A549 (cell line): ENCODE results near the gene NTRK2. TPM values are rescaled to one million over a fixed set of nuclear protein-coding genes. Genes with fewer than 3 reads are reported as not detected.
A peak's percentile ranks its signal among the peaks of the same experiment; 100 is the strongest.

Experiments
- ATAC-seq, 2 experiments: fragments of 200-7000 bp in 1 of 2; fragments of >200 bp in 1 of 2; cut with Nextera tagmentation in 1 of 2; cut with Tn5 transposase in 1 of 2; 3 replicates each; pipeline versions ENCODE4 v1.8.0 to v1.9.1; 2018 to 2020; ENCODE audit warnings: mild to moderate bottlenecking in 1 of 2, moderate library complexity in 1 of 2
- CTCF ChIA-PET: fragments of 300-600 bp; sonication (Branson Sonifier 250); formaldehyde crosslinking; extraction: SDS; loops from one replicate; lab custom pipeline; 2021; ENCODE audit warnings: antibody characterized with exemption, inconsistent platforms; lab: Yijun Ruan, JAX
- POLR2A ChIA-PET: fragments of 350-600 bp; formaldehyde crosslinking; extraction: SDS; loops from one replicate; lab custom pipeline; 2021; ENCODE audit warnings: antibody characterized with exemption, inconsistent platforms; lab: Yijun Ruan, JAX
- DNase-seq, 2 experiments: peaks; one replicate each; pipeline versions ENCODE4 v3.0.0 to v3.0.0-alpha.2; 2011 to 2016; ENCODE audit warnings: low read depth in 1 of 2, low spot score in 1 of 2
- FAIRE-seq: peaks from 2 replicates; lab custom pipeline; 2011; peaks lifted over from hg19 to GRCh38; lab: Jason Lieb, UNC
- H3K27ac ChIP-seq, 2 experiments: fragments of >200 bp; sonication (Bioruptor Twin); formaldehyde crosslinking; 3 replicates each; pipeline ENCODE4 v1.5.1; 2016 to 2017
- H3K4me1 ChIP-seq: fragments of >200 bp; sonication (Bioruptor Twin); formaldehyde crosslinking; 3 replicates; pipeline ENCODE4 v1.6.1; 2016
- H3K4me2 ChIP-seq: fragments of >200 bp; sonication (Bioruptor Twin); formaldehyde crosslinking; 3 replicates; pipeline ENCODE4 v1.6.1; 2016
- H3K4me3 ChIP-seq: fragments of >200 bp; sonication (Bioruptor Twin); formaldehyde crosslinking; 3 replicates; pipeline ENCODE4 v1.5.1; 2016
- H3K9me3 ChIP-seq: fragments of >200 bp; sonication (Bioruptor Twin); formaldehyde crosslinking; 3 replicates; pipeline ENCODE4 v1.6.1; 2016
- BCL3 ChIP-seq: fragments of >200 bp; sonication (Bioruptor Twin); formaldehyde crosslinking; IDR thresholded peaks from 3 replicates; pipeline ENCODE4 v1.6.1; 2016
- CBX2 ChIP-seq: fragments of 200-600 bp; sonication (generic); IDR thresholded peaks from 2 replicates; pipeline ENCODE4 v1.6.1; 2016; ENCODE audit warnings: low read depth, mild to moderate bottlenecking, borderline replicate concordance
- CEBPB ChIP-seq, 2 experiments: fragments of >200 bp in 1 of 2; sonication (Bioruptor Twin) in 1 of 2; formaldehyde crosslinking in 1 of 2; IDR thresholded peaks; 2 replicates each; pipeline ENCODE4 v1.6.1; 2012 to 2016
- CHD4 ChIP-seq: fragments of 200-600 bp; sonication (generic); IDR thresholded peaks from 2 replicates; pipeline ENCODE4 v1.6.1; 2016; ENCODE audit warnings: antibody characterized with exemption, mild to moderate bottlenecking, borderline replicate concordance
- CTCF ChIP-seq: fragments of >200 bp; sonication (Bioruptor Twin); formaldehyde crosslinking; IDR thresholded peaks from 3 replicates; pipeline ENCODE4 v1.5.1; 2016
- ESRRA ChIP-seq: fragments of 150-350 bp; IDR thresholded peaks from 2 replicates; pipeline ENCODE4 v1.6.1; 2014; ENCODE audit warnings: mild to moderate bottlenecking, low read length, borderline replicate concordance
- GATA3 ChIP-seq: IDR thresholded peaks from 2 replicates; pipeline ENCODE4 v1.6.1; 2012; ENCODE audit warnings: borderline replicate concordance
- HES2 ChIP-seq: fragments of >200 bp; sonication (Bioruptor Twin); formaldehyde crosslinking; IDR thresholded peaks from 2 replicates; pipeline ENCODE4 v1.6.1; 2016
- HEYL ChIP-seq: fragments of 250-450 bp; sonication (Bioruptor Pico); IDR thresholded peaks from 2 replicates; pipeline ENCODE4 v1.8.0; 2021; ENCODE audit warnings: mild to moderate bottlenecking, moderate library complexity
- HMGXB4 ChIP-seq: fragments of 250-450 bp; sonication (Bioruptor Pico); IDR thresholded peaks from 2 replicates; pipeline ENCODE4 v1.5.0; 2021; ENCODE audit warnings: mild to moderate bottlenecking, moderate library complexity, borderline replicate concordance
- HOXB13 ChIP-seq: fragments of 250-450 bp; sonication (Bioruptor Pico); IDR thresholded peaks from 2 replicates; pipeline ENCODE4 v1.5.0; 2020; ENCODE audit warnings: low read depth, mild to moderate bottlenecking, moderate library complexity
- HOXB5 ChIP-seq: fragments of 250-450 bp; sonication (Bioruptor Pico); IDR thresholded peaks from 2 replicates; pipeline ENCODE4 v1.5.0; 2020; ENCODE audit warnings: mild to moderate bottlenecking, moderate library complexity
- JUN ChIP-seq, 2 experiments: fragments of >200 bp; sonication (Bioruptor Twin); formaldehyde crosslinking; IDR thresholded peaks; 2 replicates in 1 of 2; 3 replicates in 1 of 2; pipeline ENCODE4 v1.6.1; 2016 to 2017
- JUNB ChIP-seq: fragments of >200 bp; sonication (Bioruptor Twin); formaldehyde crosslinking; IDR thresholded peaks from 2 replicates; pipeline ENCODE4 v1.6.1; 2016
- NPAS2 ChIP-seq: fragments of 250-450 bp; sonication (Bioruptor Pico); IDR thresholded peaks from 2 replicates; pipeline ENCODE4 v1.8.0; 2022; ENCODE audit warnings: mild to moderate bottlenecking, moderate library complexity, borderline replicate concordance
- PHF8 ChIP-seq: fragments of 200-600 bp; sonication (generic); IDR thresholded peaks from 2 replicates; pipeline ENCODE4 v1.6.1; 2016; ENCODE audit warnings: low read depth, mild to moderate bottlenecking, antibody characterized with exemption, moderate library complexity, borderline replicate concordance
- RCOR1 ChIP-seq: fragments of 150-350 bp; IDR thresholded peaks from 2 replicates; pipeline ENCODE4 v1.6.1; 2014; ENCODE audit warnings: antibody characterized with exemption, low read length, low read depth
- ZC3H11A ChIP-seq: fragments of 450-650 bp; IDR thresholded peaks from 2 replicates; pipeline ENCODE4 v1.6.1; 2014; ENCODE audit warnings: antibody characterized with exemption, mild to moderate bottlenecking
- ZFP36 ChIP-seq: fragments of 450-650 bp; IDR thresholded peaks from 2 replicates; pipeline ENCODE4 v1.6.1; 2014; ENCODE audit warnings: borderline replicate concordance; ENCODE audit not compliant: partially characterized antibody
- WGBS: methylation state at CpG from one replicate; pipeline ENCODE4 v1.1.6; 2017; ENCODE audit errors: missing lambda C conversion rate; 5-methylcytosine and 5-hydroxymethylcytosine counted together
- polyA plus RNA-seq, 4 experiments: library from polyadenylated mRNA; depleted of rRNA in 3 of 4; stranded (reverse); fragments of >200 nt; fragmentation: RNase III in 1 of 4; extraction: RNeasy Plus Mini Kit Qiagen cat#74134 plus additional on column Dnase treatment in 1 of 4; gene quantifications; 2 replicates in 3 of 4; 3 replicates in 1 of 4; pipeline ENCODE4 v1.2.3, GENCODE V29; 2011 to 2017

The NTRK2 gene
- polyA plus RNA-seq, 2 of the 4 experiments (the other 2 are of a cell fraction): 0.03 TPM

- H3K4me2 ChIP-seq: no peak overlapping the region
- CTCF ChIA-PET: interaction anchor here (0.7 kb wide), 1 partner anchor 472 kb away, joined by 3 read pairs; no protein-coding TSS in a partner anchor
- no peaks in the 10 kb centered on the region for H3K4me1 ChIP-seq
- no peak overlapping the region for H3K27ac ChIP-seq
- no peak overlapping the region for H3K4me3 ChIP-seq
- DNase-seq (no peak), FAIRE-seq (no peak), ATAC-seq (no peak)
- WGBS: 65% methylated on average over 6 of the region's 6 CpGs
- POLR2A ChIA-PET: no interaction called here
- no peaks in the 10 kb centered on the region for H3K9me3 ChIP-seq
- TF ChIP-seq HOXB13 (CRISPR knock-in tag): no peak
Measured at GRCh38 chr9:84858364-84858763, 188.8 kb downstream of the NTRK2 start.

- Histone ChIP-seq H3K4me2 (no peak overlapping the region), H3K4me3 (no peak overlapping the region), H3K4me1 (no peaks in the 10 kb centered on the region), H3K27ac (no peak overlapping the region), H3K9me3 (no peaks in the 10 kb centered on the region)
- ATAC-seq: no peak
- POLR2A ChIA-PET: no interaction called here
- DNase-seq: no peak
- TF ChIP-seq ZC3H11A (peak; percentile 83), HES2 (no peak)
- no peak for FAIRE-seq
- 61% methylated on average over 12 of the region's 12 CpGs for WGBS
- CTCF ChIA-PET: no interaction called here
Measured at GRCh38 chr9:84860249-84861115, 191.0 kb downstream of the NTRK2 start.

GRCh38 chr9:84861455-84861854 is 191.9 kb downstream of the NTRK2 start:
- DNase-seq (no peak), ATAC-seq (no peak), FAIRE-seq (peak; percentile 54)
- WGBS: 75% methylated on average over 4 of the region's 4 CpGs
- ChIA-PET CTCF (no interaction called here), POLR2A (interaction anchor here (0.7 kb wide), 1 partner anchor 10 kb away, joined by 3 read pairs; no protein-coding TSS in a partner anchor)
- TF ChIP-seq RCOR1: no peak
- no peak for TF ChIP-seq CBX2
- no peak for TF ChIP-seq CEBPB (IDR thresholded peaks at IDR 0.05)
- no peak for TF ChIP-seq HMGXB4 (CRISPR knock-in tag)
- TF ChIP-seq JUNB: no peak
- no peak for TF ChIP-seq HES2
- Histone ChIP-seq H3K4me1 (no peaks in the 10 kb centered on the region), H3K9me3 (no peaks in the 10 kb centered on the region), H3K4me2 (no peak overlapping the region), H3K4me3 (no peak overlapping the region), H3K27ac (no peak overlapping the region)

GRCh38 chr9:84862308-84862707 is 192.8 kb downstream of the NTRK2 start:
- ATAC-seq (no peak), FAIRE-seq (no peak), DNase-seq (no peak)
- no peak overlapping the region for H3K4me3 ChIP-seq
- no peak overlapping the region for H3K27ac ChIP-seq
- ChIA-PET POLR2A (no interaction called here), CTCF (no interaction called here)
- no peaks in the 10 kb centered on the region for H3K9me3 ChIP-seq
- H3K4me2 ChIP-seq: no peak overlapping the region
- H3K4me1 ChIP-seq: no peaks in the 10 kb centered on the region
- WGBS: 79% methylated on average over 7 of the region's 7 CpGs
- no peak for TF ChIP-seq ZFP36
- no peak for TF ChIP-seq CHD4

GRCh38 chr9:84862810-84863287 is 193.3 kb downstream of the NTRK2 start:
- Histone ChIP-seq H3K4me1 (no peaks in the 10 kb centered on the region), H3K4me2 (no peak overlapping the region), H3K4me3 (no peak overlapping the region), H3K27ac (no peak overlapping the region), H3K9me3 (no peaks in the 10 kb centered on the region)
- no peak for FAIRE-seq
- CTCF ChIA-PET: interaction anchor here (0.6 to 1.0 kb wide), 2 partner anchors 9 to 357 kb away, joined by 3 to 5 read pairs; no protein-coding TSS in a partner anchor
- WGBS: 26% methylated on average over 2 of the region's 2 CpGs
- POLR2A ChIA-PET: no interaction called here
- peak; percentile 8 to 12 for DNase-seq
- peak; percentile 50 to 64; a peak in 3 of 6 replicates for ATAC-seq
- TF ChIP-seq HOXB5 (CRISPR knock-in tag): no peak
- TF ChIP-seq BCL3: no peak
- TF ChIP-seq ESRRA: no peak
- no peak for TF ChIP-seq CTCF
- no peak for TF ChIP-seq PHF8
- no peak for TF ChIP-seq GATA3
- no peak for TF ChIP-seq CEBPB (IDR thresholded peaks at IDR 0.05)
- TF ChIP-seq HEYL: no peak
- no peak for TF ChIP-seq NPAS2 (CRISPR knock-in tag)
- no peak for TF ChIP-seq JUN (IDR thresholded peaks at IDR 0.05)
